Measurements from ENCODE around the gene CALM1.

CALM1 gene

DNA sequence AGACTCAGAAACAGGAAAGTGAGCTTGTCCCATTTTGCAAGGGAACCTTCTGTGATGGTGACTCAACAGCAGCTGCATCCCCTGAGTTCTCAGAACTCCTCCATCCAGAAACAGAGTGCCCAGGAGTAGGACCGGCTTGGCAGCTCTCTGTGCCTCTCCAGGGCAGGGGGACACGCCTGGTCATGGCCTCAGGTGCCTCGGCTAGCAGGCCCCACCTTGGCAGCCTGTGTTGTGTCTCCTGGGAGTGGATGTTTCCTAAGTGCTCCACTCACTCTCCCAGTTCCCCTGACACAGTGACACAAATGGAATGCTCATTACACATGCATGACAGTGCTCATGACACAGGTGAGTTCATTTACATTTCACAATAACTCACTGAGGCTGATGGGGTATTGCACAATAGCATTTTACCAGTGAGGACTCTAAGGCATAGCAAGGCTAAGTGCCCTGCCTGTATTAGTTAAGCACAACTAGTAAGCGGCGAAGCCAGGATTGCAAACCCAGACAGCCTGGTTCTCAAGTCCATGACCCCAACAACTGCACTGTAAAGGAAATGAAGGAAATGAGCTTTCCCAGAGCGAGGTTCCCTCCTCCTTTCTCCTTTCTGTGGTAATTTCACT is 47.4 kb downstream of the CALM1 start:
- DNase-seq, result no peak

DNA sequence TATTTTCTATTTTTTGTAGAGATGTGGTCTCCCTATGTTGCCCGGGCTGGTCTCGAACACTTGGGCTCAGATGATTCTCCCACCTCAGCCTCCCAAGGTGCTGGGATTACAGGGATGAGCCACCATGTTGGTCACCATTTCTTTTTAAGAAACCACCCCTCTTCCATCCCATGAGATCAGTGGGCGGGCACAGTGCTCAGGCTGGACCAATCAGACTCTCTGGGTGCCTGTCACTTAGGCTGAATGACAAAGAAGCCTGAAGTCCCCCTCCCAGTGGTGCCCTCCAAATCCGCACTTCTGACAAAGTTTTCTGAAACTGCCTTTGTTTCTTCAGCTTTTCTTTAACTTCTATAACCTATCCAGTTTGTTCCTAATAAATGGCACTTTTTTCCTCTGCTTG is 48.2 kb downstream of the CALM1 start:
- no peak for DNase-seq

DNA sequence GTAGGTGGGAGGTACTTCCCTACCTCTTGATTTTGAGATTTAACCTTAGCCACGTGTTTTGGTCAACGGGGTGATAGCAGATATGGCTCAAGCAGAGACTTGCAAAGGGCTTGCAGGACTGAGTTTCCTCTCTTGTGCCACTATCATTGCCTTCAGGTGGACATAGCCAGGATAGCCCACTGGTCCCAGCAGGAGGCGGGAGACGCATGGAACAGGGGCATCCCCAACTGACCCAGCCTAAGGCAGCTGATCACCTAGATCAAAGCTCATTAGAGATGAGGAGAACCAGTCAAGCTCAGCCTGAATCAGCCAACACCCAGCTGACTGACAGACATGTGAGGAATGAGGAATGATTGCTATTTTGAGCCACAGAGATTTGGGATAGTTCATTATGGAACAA is 49.6 kb downstream of the CALM1 start:
- no peak for DNase-seq

DNA sequence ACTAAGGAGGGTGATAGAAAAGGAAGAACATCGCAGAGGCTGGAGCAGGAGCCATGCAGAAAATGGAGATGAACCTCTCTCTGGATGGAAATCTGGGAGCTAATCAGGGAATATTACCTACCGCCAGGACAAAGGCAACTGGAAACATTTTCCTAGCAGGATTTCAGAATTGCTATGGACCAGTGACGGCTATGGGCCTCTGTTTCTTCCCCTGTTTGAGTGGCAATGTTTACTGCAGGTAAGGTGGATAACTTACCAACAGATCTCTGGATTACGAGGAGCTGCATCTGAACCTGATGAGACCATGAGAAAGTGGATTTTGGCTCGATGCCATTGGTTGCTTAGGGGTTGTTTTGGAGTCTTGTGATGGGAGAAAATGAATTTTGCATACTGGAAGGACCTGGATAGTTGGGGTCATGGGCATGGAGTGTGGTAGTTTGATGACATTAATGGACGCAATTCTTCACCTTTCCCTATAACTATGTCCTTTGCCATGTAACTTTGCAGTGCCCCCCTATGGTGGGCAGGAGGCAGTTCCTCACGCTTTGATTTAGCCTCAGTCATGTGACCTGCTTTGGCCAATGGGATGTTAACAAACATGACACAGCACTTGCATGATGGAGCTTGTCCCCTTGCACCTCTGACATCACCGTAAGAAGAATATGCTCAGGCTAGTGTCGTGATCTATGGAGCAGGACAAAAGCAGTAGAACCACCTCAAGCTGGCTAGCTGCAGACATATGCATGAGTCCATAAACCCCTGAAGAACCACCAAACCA is 51.1 kb downstream of the CALM1 start:
- DNase-seq, result no peak

DNA sequence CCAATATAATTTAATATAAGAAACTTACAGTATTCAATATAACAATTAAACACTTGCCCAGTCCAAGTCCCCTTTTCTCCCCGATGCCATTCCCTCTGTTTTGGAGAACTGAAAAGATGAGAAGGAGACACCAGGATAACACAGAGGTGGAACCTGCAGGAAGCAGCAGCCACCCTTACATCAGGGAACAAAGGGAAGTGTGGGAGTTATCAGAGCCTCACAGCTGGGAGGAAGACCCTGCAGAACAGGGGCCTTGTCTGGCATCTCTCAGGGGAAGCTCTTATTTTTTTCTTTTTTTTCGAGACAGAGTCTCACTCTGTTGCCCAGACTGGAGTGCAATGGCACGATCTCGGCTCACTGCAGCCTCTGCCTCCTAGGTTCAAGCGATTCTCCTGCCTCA is 52.6 kb downstream of the CALM1 start:
- DNase-seq, result no peak

DNA sequence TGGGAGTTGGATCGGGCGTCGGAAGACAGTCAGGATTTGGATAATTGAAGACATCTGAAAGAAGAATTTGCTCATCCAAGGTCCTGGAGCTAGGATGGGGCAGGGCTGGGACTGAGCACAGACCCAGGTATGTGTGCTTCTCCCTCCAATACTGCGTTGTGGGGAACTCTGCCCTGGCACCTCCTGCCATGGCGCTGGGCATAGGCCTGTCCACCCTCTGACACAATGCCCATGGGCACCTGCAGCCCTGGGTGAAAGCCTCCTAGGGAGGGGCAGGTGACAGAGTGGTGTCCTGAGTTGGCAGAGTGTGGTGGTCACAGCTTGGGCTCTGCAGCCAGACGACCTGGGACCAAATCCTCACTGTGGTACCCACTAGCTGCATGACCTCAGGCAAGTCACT is 53.3 kb downstream of the CALM1 start:
- DNase-seq, result no peak

DNA sequence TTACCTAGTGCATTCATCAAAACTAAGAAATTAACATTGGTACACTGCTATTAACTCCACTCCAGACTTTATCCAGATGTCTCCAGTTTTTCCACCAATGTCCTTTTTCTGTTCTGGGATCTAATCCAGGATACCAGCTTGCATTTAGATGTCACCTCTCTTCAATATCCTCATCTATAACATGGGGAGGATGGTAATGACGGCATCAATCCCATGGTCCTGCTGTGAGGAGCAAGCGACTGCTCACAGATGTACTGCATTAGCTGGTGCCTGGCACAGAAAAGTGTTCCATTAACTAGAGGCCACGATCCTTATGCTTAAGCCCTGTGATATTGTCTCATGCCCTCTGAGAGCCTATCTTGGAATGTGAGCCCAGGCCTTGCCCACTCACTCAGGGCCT is 53.8 kb downstream of the CALM1 start:
- DNase-seq, result no peak

DNA sequence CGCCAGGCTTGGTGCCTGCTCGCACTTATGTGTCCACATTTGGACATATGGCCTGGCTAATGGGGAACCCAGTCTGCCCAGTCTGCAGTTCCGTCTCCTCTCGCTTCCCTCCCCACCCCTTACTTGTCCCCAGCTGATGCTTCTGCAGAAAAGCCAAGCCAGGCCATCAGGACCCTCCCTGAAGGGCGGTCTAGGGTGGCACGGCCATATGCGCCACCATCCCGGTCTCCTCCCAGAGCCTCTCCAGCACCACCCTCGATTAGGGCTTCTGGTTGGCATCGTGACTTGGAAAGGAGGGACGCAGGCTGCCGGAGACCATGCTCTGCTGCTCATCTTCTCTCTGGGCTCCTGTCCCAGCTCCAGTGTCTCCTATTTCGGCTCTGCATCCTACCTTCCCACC is 54.6 kb downstream of the CALM1 start:
- DNase-seq, result no peak

DNA sequence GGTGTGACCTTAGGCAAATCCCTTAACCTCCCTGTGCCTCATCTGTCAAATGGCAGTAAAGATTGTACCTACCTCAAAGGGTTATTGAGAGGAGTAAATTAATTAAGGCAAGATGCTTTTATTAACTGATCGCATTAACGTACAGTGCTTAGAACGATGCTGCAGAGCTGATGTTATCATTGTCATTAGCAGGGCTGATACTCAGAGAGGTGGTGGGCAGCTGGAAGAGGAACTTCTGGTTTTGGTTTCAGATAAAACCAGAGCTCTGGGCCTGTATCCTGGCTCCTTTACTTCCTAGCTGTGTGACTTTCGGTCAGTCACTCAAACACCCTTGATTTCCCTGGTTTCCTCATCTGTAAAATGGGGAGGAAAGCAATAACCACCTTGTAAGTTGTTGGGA is 55.1 kb downstream of the CALM1 start:
- no peak for DNase-seq

DNA sequence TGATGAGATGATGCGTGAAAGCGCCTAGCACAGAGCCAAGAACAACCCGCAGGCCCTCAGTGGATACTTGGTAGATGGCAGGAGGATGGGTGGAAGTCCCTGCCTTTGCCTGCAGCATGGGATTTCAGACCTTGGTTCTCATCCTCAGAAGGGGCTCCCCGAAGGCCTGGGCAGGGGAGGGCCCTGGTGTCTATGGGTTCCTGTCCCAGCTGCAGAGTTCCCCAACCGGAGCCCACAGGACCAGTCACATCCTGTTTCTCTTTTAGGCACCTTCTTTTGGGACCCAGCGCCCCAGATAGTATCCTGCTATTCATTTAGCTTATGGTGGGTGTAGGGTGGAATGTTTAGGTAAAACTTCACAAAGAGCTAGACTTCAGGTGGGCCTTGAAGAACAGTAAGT is 55.5 kb downstream of the CALM1 start:
- no peak for DNase-seq

DNA sequence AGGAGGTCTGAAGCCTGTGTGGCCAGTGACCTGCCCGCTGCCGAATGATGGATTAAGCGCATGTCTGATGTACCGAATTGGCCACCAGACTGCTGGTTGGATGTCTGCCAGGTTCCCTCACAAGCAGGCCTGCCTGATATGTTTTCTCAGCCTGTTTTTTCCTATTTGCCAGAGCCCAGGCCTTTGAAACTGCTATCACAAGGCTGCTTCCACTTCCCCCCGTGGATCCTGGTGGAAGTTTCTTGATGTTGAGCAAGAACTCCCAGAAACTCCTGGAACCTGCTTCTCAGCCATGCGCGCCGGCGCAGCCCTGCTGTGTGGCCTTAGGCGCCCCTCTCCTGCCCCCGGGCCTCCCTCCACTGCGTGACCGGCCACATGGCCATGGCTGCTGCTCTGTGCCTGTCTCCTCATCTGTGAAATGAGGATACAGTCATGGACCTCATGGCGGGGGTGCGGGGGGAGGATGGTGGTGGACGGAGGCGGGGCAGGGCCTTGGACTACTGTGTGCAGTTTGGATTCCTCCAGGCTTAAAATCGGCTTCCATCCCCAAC is 56.6 kb downstream of the CALM1 start:
- no peak for DNase-seq

DNA sequence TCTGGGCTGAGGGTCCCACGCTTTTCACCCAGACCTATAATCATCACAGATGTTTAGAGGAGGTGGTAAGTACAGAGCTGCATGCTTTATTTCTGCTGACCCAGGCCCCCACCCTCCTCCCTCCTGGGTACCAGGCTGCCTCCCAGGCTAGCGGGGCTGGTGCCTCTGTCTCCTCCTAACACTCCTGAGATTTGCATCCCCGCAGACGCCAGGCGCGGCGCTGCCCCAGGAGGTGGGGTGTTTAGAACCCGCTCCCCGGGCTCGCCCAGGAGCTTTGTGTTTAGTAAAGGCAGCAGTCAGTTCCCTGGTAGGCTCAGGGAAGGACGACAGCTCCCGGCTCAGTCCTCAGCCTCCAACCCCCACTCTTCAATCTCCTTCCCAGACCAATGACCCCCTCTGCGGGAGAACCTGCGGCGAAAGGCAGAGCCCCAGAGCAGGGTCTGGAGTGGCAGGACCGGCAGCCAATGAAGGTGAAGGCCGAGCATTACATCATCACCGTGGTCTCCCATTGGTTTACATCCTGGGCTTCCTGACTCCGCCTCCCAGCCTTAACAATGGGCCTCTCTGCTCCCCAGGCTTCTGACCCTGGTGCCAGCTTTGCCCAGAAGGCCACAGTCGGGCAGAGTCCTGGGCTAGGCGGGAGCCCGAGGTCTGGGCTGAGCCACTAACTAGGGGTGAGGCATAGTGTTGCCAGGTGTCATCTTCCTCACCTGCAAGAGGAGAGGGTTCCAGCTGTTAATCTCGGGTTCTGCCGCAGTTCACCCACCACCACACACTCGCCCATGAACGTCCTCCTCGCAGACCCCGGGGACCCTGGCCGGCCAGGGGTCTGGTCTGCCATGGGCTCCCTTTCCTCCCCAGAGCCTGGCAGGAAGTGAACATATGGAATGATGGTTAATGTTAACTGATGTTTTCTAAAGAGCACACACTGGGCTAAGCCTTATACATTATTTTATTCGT is 57.5 kb downstream of the CALM1 start:
- no peak for DNase-seq

DNA sequence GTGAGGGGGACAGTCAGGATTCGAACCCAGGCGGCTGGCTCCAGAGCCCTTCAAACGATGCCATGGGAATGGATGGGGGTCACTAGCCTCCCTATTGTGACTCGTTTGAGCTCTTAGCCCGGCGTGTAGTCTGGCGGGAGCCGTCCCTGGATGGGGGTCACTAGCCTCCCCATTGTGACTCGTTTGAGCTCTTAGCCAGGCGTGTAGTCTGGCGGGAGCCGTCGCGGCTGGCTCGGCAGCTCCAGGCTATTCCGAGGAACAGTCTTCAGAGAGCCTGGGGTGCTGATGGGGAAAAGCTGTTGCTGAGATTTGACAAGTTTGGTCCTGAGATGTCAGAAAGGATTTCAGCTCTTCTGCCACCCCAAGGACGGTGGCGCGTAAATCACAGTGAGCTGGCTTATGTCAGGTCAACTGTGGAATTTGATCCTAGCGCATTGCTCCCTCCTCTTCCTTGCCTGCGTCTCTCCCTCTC is 58.3 kb downstream of the CALM1 start:
- DNase-seq, result no peak

DNA sequence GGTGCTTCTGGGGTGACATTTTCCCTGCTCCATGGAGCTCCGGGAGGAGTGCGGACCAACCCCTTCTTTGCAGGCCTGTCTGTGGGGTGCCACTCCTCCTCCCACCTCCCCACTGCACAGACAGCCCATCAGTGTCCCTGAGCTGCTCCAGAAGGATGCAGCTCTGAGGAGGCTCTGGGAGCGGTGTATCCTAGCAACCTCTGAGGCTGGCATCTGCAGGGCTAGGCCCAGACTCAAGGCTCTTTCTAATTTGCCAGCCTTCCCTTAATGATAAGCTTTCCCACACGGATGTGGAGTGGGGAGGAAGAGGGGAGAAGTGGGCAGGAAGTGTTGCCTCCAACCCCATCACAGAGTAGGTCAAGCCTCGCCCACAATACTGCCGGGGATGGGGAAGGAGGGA is 59.7 kb downstream of the CALM1 start:
- DNase-seq, result no peak

DNA sequence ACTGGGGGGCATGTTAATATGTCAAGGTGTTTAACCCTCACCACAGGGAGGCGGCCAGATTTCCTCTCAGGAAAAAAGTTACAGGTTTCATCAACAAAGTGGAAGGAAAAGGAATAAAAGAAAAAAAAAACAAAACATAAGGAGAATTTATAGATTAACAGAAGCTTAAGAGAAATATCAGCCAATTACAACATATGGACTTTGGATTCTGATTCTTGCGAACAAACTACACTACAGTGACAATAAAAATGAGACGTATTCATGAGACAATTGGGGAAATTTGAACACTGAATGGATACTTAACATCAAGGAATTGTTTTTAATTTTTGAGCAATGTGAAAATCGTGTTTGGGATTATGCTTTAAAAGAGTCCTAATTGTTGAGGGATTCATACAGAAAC is 60.4 kb downstream of the CALM1 start:
- DNase-seq, result no peak
